Caco-2 (cell line): Measurements from ENCODE around the gene AUTS2. TPM values are rescaled to one million over a fixed set of nuclear protein-coding genes. Genes with fewer than 3 reads are reported as not detected.

Experiments used
- BruUV-seq: library from RNA; stranded (reverse); fragments of 400-500 nt; replicated peaks from 2 replicates; lab custom pipeline; 2021; lab: Mats Ljungman, UMichigan
- CTCF ChIA-PET: fragments of 300-600 bp; sonication (Branson Sonifier 250); formaldehyde crosslinking; loops from one replicate; lab custom pipeline; 2022; ENCODE audit warnings: antibody characterized with exemption; lab: Charles Lee
- POLR2A ChIA-PET: fragments of 300-600 bp; sonication (Branson Sonifier 250); formaldehyde crosslinking; loops from one replicate; lab custom pipeline; 2022; ENCODE audit warnings: antibody characterized with exemption; lab: Charles Lee
- DNase-seq, 2 experiments: peaks; one replicate each; pipeline versions ENCODE4 v3.0.0 to v3.0.0-alpha.2; 2020 to 2022
- H3K27me3 ChIP-seq: replicated peaks from 2 replicates; pipeline ENCODE4 v1.6.0; 2011; ENCODE audit warnings: low read length; ENCODE audit not compliant: control insufficient read depth, insufficient read depth
- H3K36me3 ChIP-seq: 2 replicates; pipeline ENCODE4 v1.5.1; 2011; ENCODE audit warnings: low read length; ENCODE audit not compliant: control insufficient read depth, insufficient read depth
- H3K4me1 ChIP-seq: fragments of 250-450 bp; sonication (Bioruptor Pico); 2 replicates; pipeline ENCODE4 v1.5.1; 2020; ENCODE audit warnings: mild to moderate bottlenecking
- H3K4me3 ChIP-seq: 2 replicates; pipeline ENCODE4 v1.5.1; 2011; ENCODE audit warnings: low read depth, mild to moderate bottlenecking, control low read depth, low read length
- H3K9me3 ChIP-seq: fragments of 250-450 bp; sonication (Bioruptor Pico); 2 replicates; pipeline ENCODE4 v1.5.1; 2020; ENCODE audit warnings: mild to moderate bottlenecking, moderate library complexity
- H3K27ac Mint-ChIP-seq: one replicate; pipeline ENCODE4 v1.8.0; 2022; ENCODE audit warnings: mixed read lengths; ENCODE audit not compliant: unreplicated experiment
- H3K27me3 Mint-ChIP-seq: one replicate; pipeline ENCODE4 v1.8.0; 2022; ENCODE audit warnings: mixed read lengths; ENCODE audit not compliant: insufficient read depth, unreplicated experiment
- H3K36me3 Mint-ChIP-seq: one replicate; pipeline ENCODE4 v1.8.0; 2022; ENCODE audit warnings: mild to moderate bottlenecking, mixed read lengths; ENCODE audit not compliant: insufficient read depth, unreplicated experiment
- H3K4me1 Mint-ChIP-seq: one replicate; pipeline ENCODE4 v1.8.0; 2022; ENCODE audit warnings: low read depth, mixed read lengths; ENCODE audit not compliant: unreplicated experiment
- H3K4me3 Mint-ChIP-seq: one replicate; pipeline ENCODE4 v1.8.0; 2022; ENCODE audit warnings: mild to moderate bottlenecking, moderate library complexity, mixed read lengths; ENCODE audit not compliant: unreplicated experiment
- H3K9me3 Mint-ChIP-seq: one replicate; pipeline ENCODE4 v1.8.0; 2022; ENCODE audit warnings: mixed read lengths; ENCODE audit not compliant: unreplicated experiment
- intact Hi-C: fragments of 100-400 bp; cut with micrococcal nuclease; formaldehyde crosslinking; loops from one replicate; pipeline ENCODE4 v1.10.0; 2022; ENCODE audit not compliant: unreplicated experiment
- total RNA-seq: library from RNA; stranded (reverse); gene quantifications from 2 replicates; pipeline ENCODE4 v1.2.3, GENCODE V29; 2022
- TF ChIP-seq, protein P1 (sequence below), 2 experiments: fragments of 200-600 bp in 1 of 2; IDR thresholded peaks; 1 replicate in 1 of 2; 2 replicates in 1 of 2; pipeline versions ENCODE4 v1.5.1 to v1.8.0; 2011 to 2022; ENCODE audit warnings: antibody characterized with exemption in 1 of 2, control low read depth in 1 of 2, inconsistent platforms in 1 of 2, low read depth in 1 of 2, low read length in 1 of 2, mild to moderate bottlenecking in 1 of 2, moderate library complexity in 1 of 2; ENCODE audit not compliant: insufficient read depth in 1 of 2, severe bottlenecking in 1 of 2, unreplicated experiment in 1 of 2

The AUTS2 gene
- total RNA-seq, 1 experiment from 2014 or later, result 37.1 TPM

DNA sequence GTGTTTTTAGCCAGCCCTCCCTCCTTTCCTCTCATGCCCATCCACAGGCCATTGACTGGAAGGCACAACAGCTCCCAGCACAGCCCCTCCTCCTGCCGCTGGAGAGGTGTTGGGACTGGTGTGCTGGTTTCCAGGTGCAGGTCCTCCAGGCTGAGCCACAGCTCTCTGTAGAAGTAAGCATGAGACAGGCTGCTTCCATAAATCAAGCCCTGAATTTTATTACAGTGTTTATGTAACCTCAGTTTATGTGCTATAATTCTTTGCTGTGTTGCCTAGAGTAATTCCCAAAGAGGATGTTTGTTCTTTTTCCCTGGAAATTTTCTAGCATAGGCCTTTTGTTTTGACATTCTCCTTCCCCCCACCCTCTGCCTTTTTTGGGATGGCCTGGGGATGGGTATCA, 445.8 kb downstream of the AUTS2 start:
- POLR2A ChIA-PET, result no interaction called here
- H3K4me3 Mint-ChIP-seq, result no peak overlapping the region
- Histone ChIP-seq H3K36me3 (no peaks in the 10 kb centered on the region), H3K4me1 (no peaks in the 10 kb centered on the region), H3K9me3 (no peaks in the 10 kb centered on the region), H3K27me3 (no peaks in the 10 kb centered on the region), H3K4me3 (no peak overlapping the region)
- DNase-seq, result no peak
- H3K27me3 Mint-ChIP-seq, result no peaks in the 10 kb centered on the region
- no peaks in the 10 kb centered on the region for H3K36me3 Mint-ChIP-seq
- no peaks in the 10 kb centered on the region for H3K9me3 Mint-ChIP-seq
- no peak overlapping the region for H3K27ac Mint-ChIP-seq
- intact Hi-C loops, result no loop called here
- TF ChIP-seq, protein P1, sequence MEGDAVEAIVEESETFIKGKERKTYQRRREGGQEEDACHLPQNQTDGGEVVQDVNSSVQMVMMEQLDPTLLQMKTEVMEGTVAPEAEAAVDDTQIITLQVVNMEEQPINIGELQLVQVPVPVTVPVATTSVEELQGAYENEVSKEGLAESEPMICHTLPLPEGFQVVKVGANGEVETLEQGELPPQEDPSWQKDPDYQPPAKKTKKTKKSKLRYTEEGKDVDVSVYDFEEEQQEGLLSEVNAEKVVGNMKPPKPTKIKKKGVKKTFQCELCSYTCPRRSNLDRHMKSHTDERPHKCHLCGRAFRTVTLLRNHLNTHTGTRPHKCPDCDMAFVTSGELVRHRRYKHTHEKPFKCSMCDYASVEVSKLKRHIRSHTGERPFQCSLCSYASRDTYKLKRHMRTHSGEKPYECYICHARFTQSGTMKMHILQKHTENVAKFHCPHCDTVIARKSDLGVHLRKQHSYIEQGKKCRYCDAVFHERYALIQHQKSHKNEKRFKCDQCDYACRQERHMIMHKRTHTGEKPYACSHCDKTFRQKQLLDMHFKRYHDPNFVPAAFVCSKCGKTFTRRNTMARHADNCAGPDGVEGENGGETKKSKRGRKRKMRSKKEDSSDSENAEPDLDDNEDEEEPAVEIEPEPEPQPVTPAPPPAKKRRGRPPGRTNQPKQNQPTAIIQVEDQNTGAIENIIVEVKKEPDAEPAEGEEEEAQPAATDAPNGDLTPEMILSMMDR (IDR thresholded peaks at IDR 0.05; ENCODE audit: insufficient read depth in 1 of 2, low read depth in 1 of 2, low read length in 1 of 2, severe bottlenecking in 1 of 2, unreplicated experiment in 1 of 2), result no peak
- no peaks in the 10 kb centered on the region for H3K4me1 Mint-ChIP-seq
- BruUV-seq, result no TSS peak
- CTCF ChIA-PET, result no interaction called here

DNA sequence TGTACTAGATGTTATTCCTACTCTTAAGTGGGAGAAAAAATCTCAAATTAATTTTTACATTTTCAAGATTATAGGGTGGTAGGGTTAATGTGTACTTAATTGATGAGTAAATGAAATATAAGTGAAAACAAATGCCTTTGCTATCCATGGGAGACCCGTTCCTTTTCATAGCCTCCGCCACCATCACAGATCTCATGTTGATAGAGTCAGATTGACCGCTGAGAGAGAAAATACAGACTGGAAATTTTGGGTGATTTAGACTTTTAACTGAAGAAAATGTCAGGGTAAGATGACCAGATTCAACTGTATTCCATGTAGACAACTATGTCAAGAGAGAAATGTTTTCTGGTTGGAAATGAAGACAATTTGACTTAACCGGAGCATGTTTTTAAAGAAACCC, 446.2 kb downstream of the AUTS2 start:
- H3K36me3 Mint-ChIP-seq, result no peaks in the 10 kb centered on the region
- DNase-seq, result no peak
- no peaks in the 10 kb centered on the region for H3K4me1 ChIP-seq
- H3K4me3 ChIP-seq, result no peak overlapping the region
- BruUV-seq, result no TSS peak
- H3K27me3 Mint-ChIP-seq, result no peaks in the 10 kb centered on the region
- TF ChIP-seq, protein P1 (IDR thresholded peaks at IDR 0.05; ENCODE audit: insufficient read depth in 1 of 2, low read depth in 1 of 2, low read length in 1 of 2, severe bottlenecking in 1 of 2, unreplicated experiment in 1 of 2), result no peak
- no peaks in the 10 kb centered on the region for H3K9me3 ChIP-seq
- POLR2A ChIA-PET, result no interaction called here
- CTCF ChIA-PET, result no interaction called here
- no peak overlapping the region for H3K4me3 Mint-ChIP-seq
- H3K36me3 ChIP-seq, result no peaks in the 10 kb centered on the region
- H3K27me3 ChIP-seq, result no peaks in the 10 kb centered on the region
- no peaks in the 10 kb centered on the region for H3K9me3 Mint-ChIP-seq
- H3K27ac Mint-ChIP-seq, result no peak overlapping the region
- intact Hi-C loops, result no loop called here
- no peaks in the 10 kb centered on the region for H3K4me1 Mint-ChIP-seq

DNA sequence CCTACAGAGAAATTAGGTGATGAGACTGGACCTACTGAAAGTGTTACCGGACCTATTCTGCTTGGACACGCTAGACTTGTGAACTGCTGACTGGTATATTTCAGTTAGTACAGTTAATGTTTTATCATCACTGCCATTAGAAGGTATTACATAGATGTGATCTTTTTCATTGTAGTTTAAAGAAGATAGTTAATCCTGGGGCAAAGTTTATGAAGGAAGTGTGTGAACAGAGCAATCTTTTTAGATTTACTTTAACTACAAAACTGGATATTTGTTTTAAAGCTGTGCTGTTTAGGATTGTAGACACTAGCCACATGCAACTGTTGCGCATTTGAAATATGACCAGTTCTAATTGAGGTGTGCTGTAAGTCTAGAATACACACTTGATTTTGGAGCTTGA, 446.7 kb downstream of the AUTS2 start:
- intact Hi-C loops, result no loop called here
- BruUV-seq, result no TSS peak
- H3K36me3 Mint-ChIP-seq, result no peaks in the 10 kb centered on the region

More for the DNA sequence above, 446.7 kb downstream of the AUTS2 start:
- no peaks in the 10 kb centered on the region for H3K4me1 ChIP-seq
- Mint-ChIP-seq H3K9me3 (no peaks in the 10 kb centered on the region), H3K4me1 (no peaks in the 10 kb centered on the region), H3K27ac (no peak overlapping the region), H3K4me3 (no peak overlapping the region), H3K27me3 (no peaks in the 10 kb centered on the region)
- ChIA-PET CTCF (interaction anchor here (0.7 to 1.0 kb wide), 2 partner anchors 116 to 1818 kb away, joined by 3 read pairs; no protein-coding TSS in a partner anchor), POLR2A (no interaction called here)
- no peaks in the 10 kb centered on the region for H3K27me3 ChIP-seq
- TF ChIP-seq, protein P1 (IDR thresholded peaks at IDR 0.05; ENCODE audit: insufficient read depth in 1 of 2, low read depth in 1 of 2, low read length in 1 of 2, severe bottlenecking in 1 of 2, unreplicated experiment in 1 of 2), result no peak
- no peak overlapping the region for H3K4me3 ChIP-seq
- no peaks in the 10 kb centered on the region for H3K9me3 ChIP-seq
- H3K36me3 ChIP-seq, result no peaks in the 10 kb centered on the region
- no peak for DNase-seq
